Camera-type eye (tissue), 1 donor: ENCODE measurements around the gene PRR36. TPM values are rescaled to one million over a fixed set of nuclear protein-coding genes. Genes with fewer than 3 reads are reported as not detected.

Experiments
- total RNA-seq: library from RNA; depleted of rRNA; stranded (reverse); fragments of >200 nt; gene quantifications from one replicate; pipeline ENCODE4 v1.2.3, GENCODE V29; 2014

PRR36 gene
- total RNA-seq, result 4.7 TPM

DNA sequence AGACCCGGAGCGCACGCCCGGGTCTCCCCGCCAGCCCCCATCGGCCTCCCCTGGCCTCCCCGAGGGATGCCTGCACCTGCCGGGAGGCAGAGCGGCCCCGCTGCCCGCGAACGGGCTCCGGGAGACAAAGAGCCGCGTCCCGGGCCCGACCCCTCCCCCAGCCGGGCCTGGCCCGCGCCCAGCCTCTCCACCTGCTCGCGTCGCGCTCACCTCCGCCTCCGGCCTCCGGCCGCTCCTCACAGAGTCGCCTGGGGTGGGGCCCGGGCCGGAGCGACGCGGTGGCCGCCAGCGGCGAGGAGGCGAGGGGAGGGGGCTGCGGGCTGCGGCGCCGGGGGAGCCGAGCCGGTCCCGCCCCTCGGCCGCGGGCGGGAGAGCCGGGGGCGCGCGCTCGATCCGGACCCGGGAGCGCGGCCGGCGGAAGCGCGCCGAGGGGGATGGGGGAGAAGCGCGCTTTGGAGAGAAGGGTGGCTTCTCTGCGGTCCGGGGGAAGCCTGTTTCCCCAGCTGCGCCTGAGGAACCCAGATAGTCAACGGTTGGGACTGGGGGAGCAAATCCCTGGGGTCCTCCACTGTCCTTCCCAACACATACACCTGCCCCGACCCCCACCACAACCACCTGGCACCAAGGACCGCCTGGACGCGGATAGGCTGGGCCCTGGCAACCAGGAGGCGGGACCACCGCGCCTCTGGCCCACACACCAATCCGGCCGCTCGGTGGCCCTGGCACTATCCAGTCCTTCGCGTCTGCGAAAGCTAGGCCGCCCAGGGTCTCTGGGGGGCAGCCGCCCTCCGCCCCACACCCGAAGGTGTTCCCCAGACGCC, at the start of gene PRR36:
Gene PRR36, minus strand, starts transcription at position 315 of the 821 bp plus-strand sequence. CDS start 701 bp downstream, outside the sequence.

DNA sequence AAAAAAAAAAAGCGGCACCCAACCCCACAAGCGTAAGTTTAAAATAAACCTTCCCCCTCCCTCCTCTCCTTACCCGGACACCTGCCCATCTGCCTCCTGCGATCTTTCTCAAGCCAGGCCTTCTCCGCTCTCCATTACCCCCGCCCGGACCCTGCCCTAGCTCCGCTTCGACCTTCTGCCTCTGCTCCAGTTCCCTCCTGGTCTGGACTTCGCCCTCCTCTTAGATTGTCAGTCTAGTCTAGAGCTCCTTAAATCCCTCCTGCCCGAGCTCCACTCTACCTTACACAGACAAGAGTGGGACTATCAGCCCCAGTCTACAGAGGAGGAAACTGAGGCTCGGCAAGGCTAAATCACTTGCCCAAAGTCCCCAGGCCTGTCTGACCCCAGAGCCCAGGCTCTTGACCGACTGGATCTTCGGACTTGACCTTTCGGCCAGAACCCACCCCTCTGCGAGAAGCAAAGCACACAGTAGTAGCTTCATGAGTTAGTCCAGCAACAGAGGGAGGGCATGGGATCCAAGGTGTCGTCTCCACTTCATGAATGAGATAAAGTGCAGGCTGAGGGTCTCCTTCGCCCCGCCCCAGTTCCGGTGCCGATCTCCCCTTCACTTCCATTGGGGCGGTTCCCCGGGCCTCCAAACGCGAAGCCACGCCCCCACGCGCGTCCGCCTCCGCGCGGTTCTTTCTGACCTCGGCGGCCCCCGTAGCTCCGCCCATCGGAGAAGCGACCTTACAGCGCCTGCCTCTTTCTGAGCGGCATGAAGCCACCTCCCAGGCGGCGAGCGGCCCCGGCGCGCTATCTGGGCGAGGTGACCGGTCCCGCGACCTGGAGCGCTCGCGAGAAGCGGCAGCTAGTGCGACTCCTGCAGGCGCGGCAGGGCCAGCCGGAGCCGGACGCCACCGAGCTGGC, 45.7 kb upstream of the PRR36 start, which contains the start of gene SNAPC2:
Gene SNAPC2, plus strand, starts transcription at position 729 of the 909 bp plus-strand sequence. Its CDS starts 29 bp downstream, at position 758.

DNA sequence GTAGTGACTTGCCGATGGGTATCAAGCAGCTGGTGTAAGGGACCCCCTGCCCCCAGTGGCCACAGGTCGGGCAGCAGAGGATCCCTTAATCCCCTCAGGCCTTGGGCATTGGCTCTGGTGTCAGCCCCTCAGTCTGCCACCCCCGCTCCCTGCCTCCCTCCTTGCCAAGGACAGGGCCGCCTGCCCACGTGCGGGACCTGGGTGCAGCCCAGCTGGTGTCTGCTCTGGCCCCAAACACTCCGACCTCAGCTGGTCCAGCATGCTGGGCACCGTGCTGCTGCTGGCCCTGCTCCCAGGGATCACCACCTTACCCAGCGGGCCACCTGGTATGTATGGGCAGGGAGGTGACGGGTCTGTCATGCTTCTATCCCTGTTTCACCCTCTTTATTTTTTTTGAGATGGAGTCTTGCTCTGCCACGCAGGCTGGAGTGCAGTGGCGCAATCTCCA, 40.4 kb upstream of the PRR36 start, which contains the start of gene TGFBR3L:
Gene TGFBR3L, plus strand, starts transcription at position 233 of the 448 bp plus-strand sequence.

DNA sequence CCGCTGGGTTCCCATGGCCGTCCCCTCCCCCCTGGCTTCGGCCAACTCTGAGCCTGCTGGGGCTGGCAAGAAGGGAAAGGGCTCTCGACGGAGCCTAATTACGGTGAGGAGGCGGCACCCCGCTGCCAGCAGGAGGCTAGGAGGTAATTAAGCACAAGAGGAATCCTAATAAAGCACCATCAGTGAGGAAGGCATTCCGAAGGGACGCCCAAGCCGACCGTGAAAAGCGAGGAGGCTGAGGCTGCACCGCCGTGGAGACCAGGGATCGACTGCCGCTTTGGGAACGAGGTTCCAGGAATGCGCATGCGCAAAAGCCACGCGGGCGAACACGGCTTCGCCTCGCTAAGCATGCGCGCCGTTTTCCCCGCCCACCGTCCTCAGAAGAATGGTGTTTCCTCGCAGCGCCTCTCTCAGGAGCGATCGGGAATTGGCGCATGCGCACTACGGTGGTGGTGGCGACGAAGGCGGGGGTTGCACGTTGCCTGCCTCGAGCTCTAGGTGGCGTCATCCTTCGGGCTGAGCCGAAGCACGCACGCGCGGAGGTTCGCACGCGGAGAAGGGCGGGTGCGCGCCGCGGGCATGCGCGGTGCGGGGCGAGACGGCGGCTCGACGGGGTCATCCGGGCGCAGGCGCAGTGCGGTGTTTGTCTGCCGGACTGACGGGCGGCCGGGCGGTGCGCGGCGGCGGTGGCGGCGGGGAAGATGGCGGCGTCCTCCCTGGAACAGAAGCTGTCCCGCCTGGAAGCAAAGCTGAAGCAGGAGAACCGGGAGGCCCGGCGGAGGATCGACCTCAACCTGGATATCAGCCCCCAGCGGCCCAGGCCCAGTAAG, 29.3 kb upstream of the PRR36 start, which contains the start of gene MAP2K7:
Gene MAP2K7, plus strand, starts transcription at position 634 of the 830 bp plus-strand sequence. Its CDS starts 68 bp downstream, at position 702.

DNA sequence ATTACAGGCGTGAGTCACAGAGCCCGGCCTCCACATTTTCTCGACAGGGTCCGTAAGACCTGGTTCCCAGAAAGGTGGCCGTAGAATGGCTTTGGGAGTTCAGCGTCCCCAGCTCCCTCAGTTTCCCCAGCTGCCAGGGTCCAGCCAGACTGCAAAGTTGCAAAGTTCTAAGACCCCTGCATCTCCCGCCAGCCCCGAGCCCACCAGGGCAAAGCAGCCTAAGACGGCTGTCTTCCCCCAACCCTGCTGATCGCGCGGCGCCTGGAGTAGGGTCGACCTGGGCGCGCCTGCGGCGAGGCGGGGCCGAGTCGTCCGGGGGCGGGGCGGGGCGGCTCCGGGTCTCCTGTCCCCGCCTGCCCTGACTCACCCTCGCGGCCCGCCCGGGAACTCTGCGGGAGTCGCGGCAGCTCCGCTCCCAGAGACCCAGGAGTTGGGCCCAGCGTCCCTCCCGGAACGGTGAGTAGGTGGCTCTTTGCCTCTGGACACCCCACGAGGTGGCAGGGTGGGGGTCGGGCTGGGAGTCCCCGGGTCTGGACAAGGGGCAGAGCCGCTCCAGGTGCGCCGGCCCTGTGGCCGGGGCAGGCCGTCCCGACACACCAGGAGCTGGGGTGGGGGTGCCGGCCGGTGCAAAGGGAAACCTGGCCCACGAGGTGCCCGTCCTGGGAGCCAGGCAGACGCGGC, 14.1 kb upstream of the PRR36 start, which contains the start of gene LRRC8E:
Gene LRRC8E, plus strand, starts transcription at position 366 of the 681 bp plus-strand sequence. CDS start 7,094 bp downstream, outside the sequence.

DNA sequence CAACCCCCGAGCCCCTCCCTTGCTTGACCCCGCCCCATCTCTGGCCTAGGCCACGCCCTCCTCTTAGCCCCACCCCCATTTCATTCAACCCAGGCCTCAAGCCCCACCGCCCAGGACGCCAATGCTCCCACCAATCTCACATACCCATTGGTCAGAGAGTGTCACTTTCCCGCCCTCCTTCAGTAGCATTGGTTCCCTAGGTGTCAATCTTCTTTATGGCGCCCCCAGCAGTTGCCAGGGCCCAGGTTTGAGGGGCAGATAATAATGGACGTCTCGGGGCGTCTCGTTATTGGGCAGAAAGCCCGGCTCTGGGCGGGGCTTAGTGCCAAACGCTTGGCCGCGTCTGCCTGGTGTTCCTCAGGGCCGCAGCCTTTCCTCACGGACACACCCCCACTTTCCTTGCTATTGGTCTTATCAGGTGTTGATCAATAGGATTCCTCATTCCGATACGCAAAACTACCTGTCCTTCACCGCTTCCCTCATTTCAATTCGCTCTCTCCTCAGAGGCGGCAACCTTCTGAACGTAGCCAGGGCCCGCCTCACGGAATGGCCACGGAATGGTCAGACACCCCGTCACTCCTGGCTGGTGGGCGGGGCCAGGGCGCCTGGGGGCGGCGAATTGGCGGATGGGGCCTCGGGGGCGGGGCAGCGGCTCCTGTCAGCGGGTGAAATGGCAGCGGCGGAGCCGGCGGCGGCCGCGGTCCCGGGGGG, 44.5 kb downstream of the PRR36 start, which contains the start of gene EVI5L:
Gene EVI5L, plus strand, starts transcription at position 658 of the 711 bp plus-strand sequence. CDS start 16,325 bp downstream, outside the sequence.

Other genes starting within 250 kb of the PRR36 start
- 49.8 TPM for gene XAB2, start 244.8 kb downstream of the PRR36 start, total RNA-seq
- 6.2 TPM for gene PET100, start 244.6 kb downstream of the PRR36 start, total RNA-seq
- 12.3 TPM for gene PCP2, start 240.7 kb downstream of the PRR36 start, total RNA-seq
- 12.3 TPM for gene STXBP2, start 237.3 kb downstream of the PRR36 start, total RNA-seq
- gene RETN, start 205.3 kb downstream of the PRR36 start, total RNA-seq, result not detected
- gene MCEMP1, start 197.3 kb downstream of the PRR36 start, total RNA-seq, result not detected
- gene TRAPPC5, start 193.6 kb downstream of the PRR36 start, total RNA-seq, result 36.9 TPM
- gene FCER2, start 172.3 kb downstream of the PRR36 start, total RNA-seq, result not detected
- 0.71 TPM for gene CLEC4G, start 142.3 kb downstream of the PRR36 start, total RNA-seq
- gene CD209, start 126.9 kb downstream of the PRR36 start, total RNA-seq, result 5.4 TPM
- gene CLEC4M, start 111.1 kb downstream of the PRR36 start, total RNA-seq, result 0.27 TPM
- gene EVI5L, start 44.2 kb downstream of the PRR36 start, total RNA-seq, result 26.1 TPM
- 0.33 TPM for gene LRRC8E, start 14.1 kb upstream of the PRR36 start, total RNA-seq
- gene MAP2K7, start 29.5 kb upstream of the PRR36 start, total RNA-seq, result 20.3 TPM
- not detected for gene TGFBR3L, start 40.4 kb upstream of the PRR36 start, total RNA-seq
- gene SNAPC2, start 45.9 kb upstream of the PRR36 start, total RNA-seq, result 7.1 TPM
- gene CTXN1, start 51.7 kb upstream of the PRR36 start, total RNA-seq, result 10.9 TPM
- 52.4 TPM for gene TIMM44, start 69.3 kb upstream of the PRR36 start, total RNA-seq
- 68.1 TPM for gene ELAVL1, start 131.3 kb upstream of the PRR36 start, total RNA-seq
- gene CCL25, start 178.4 kb upstream of the PRR36 start, total RNA-seq, result not detected